ENCODE results near the gene SMPD4.
"Not testable (repeated sequence)": the region's sequence is repeated elsewhere in the genome, so short reads cannot be mapped to it uniquely, and the experiment has no call there.

- TF ChIP-seq EGR1 (IDR thresholded peaks at IDR 0.05; ENCODE audit: borderline replicate concordance, low read depth, low read length); HDAC2 (IDR thresholded peaks at IDR 0.05; ENCODE audit: borderline replicate concordance in 1 of 2, low read depth in 2 of 2, low read length in 2 of 2); POLR2A (IDR thresholded peaks at IDR 0.05; ENCODE audit: control extremely low read depth in 1 of 2, low read depth in 2 of 2, low read length in 2 of 2); JUND (IDR thresholded peaks at IDR 0.05; ENCODE audit: low read length); POLR2AphosphoS5 (IDR thresholded peaks at IDR 0.05; ENCODE audit: low read depth, low read length); TBP (IDR thresholded peaks at IDR 0.05; ENCODE audit: low read depth, low read length); ATF3 (IDR thresholded peaks at IDR 0.05; ENCODE audit: insufficient read depth, low read depth, low read length); CHD1 (IDR thresholded peaks at IDR 0.05; ENCODE audit: low read depth, low read length): not testable (repeated sequence)
- TF ChIP-seq, protein P1, sequence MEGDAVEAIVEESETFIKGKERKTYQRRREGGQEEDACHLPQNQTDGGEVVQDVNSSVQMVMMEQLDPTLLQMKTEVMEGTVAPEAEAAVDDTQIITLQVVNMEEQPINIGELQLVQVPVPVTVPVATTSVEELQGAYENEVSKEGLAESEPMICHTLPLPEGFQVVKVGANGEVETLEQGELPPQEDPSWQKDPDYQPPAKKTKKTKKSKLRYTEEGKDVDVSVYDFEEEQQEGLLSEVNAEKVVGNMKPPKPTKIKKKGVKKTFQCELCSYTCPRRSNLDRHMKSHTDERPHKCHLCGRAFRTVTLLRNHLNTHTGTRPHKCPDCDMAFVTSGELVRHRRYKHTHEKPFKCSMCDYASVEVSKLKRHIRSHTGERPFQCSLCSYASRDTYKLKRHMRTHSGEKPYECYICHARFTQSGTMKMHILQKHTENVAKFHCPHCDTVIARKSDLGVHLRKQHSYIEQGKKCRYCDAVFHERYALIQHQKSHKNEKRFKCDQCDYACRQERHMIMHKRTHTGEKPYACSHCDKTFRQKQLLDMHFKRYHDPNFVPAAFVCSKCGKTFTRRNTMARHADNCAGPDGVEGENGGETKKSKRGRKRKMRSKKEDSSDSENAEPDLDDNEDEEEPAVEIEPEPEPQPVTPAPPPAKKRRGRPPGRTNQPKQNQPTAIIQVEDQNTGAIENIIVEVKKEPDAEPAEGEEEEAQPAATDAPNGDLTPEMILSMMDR (IDR thresholded peaks at IDR 0.05; ENCODE audit: control extremely low read depth in 1 of 3, insufficient read depth in 1 of 3, low read depth in 1 of 3, low read length in 3 of 3) = not testable (repeated sequence)
- TF ChIP-seq, protein P2, sequence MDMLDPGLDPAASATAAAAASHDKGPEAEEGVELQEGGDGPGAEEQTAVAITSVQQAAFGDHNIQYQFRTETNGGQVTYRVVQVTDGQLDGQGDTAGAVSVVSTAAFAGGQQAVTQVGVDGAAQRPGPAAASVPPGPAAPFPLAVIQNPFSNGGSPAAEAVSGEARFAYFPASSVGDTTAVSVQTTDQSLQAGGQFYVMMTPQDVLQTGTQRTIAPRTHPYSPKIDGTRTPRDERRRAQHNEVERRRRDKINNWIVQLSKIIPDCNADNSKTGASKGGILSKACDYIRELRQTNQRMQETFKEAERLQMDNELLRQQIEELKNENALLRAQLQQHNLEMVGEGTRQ (IDR thresholded peaks at IDR 0.05; ENCODE audit: low read length) = not testable (repeated sequence)
Measured at GRCh38 chr2:130196052-130196451, 14.7 kb upstream of the SMPD4 start.
